Small intestine (tissue), 7 donors: ENCODE data around the gene LSM3. TPM values are rescaled to one million over a fixed set of nuclear protein-coding genes. Genes with fewer than 3 reads are reported as not detected.

ENCODE experiments used
- DNase-seq, 2 donors: peaks; one replicate each; pipeline versions ENCODE4 v3.0.0 to v3.0.0-alpha.2; 2013
- FAIRE-seq: peaks from 2 replicates; lab custom pipeline; 2012; peaks lifted over from hg19 to GRCh38; lab: Jason Lieb, UNC
- H3K27ac ChIP-seq, 3 donors: one replicate each; pipeline ENCODE4 v1.5.1; 2013; ENCODE audit warnings: low read length in 2 of 3, mild to moderate bottlenecking in 2 of 3, control low read depth in 1 of 3, inconsistent platforms in 1 of 3, low read depth in 1 of 3, moderate library complexity in 1 of 3
- H3K27me3 ChIP-seq, 3 donors: one replicate each; pipeline ENCODE4 v1.6.1; 2013; ENCODE audit warnings: low read length in 3 of 3, inconsistent platforms in 1 of 3; ENCODE audit not compliant: control insufficient read depth in 3 of 3, insufficient read depth in 3 of 3
- H3K36me3 ChIP-seq, 3 donors: one replicate each; pipeline ENCODE4 v1.6.1; 2013; ENCODE audit warnings: low read length in 3 of 3, inconsistent platforms in 1 of 3, low read depth in 1 of 3, mild to moderate bottlenecking in 1 of 3, moderate library complexity in 1 of 3; ENCODE audit not compliant: control insufficient read depth in 3 of 3, insufficient read depth in 2 of 3
- H3K4me1 ChIP-seq, 3 donors: one replicate each; pipeline ENCODE4 v1.6.1; 2013; ENCODE audit warnings: low read length in 2 of 3, inconsistent platforms in 1 of 3, low read depth in 1 of 3, mild to moderate bottlenecking in 1 of 3, moderate library complexity in 1 of 3; ENCODE audit not compliant: control insufficient read depth in 3 of 3, insufficient read depth in 2 of 3
- H3K4me3 ChIP-seq, 3 donors: one replicate each; pipeline ENCODE4 v1.5.1; 2013; ENCODE audit warnings: low read length in 3 of 3, control low read depth in 1 of 3, inconsistent platforms in 1 of 3, low read depth in 1 of 3, mild to moderate bottlenecking in 1 of 3, moderate library complexity in 1 of 3
- H3K9me3 ChIP-seq, 2 donors: one replicate each; pipeline ENCODE4 v1.6.1; 2013; ENCODE audit warnings: low read depth in 1 of 2, low read length in 1 of 2; ENCODE audit not compliant: control insufficient read depth in 2 of 2, insufficient read depth in 1 of 2
- WGBS, 3 donors: extraction: QIAGEN DNeasy Blood & Tissue Kit; methylation state at CpG; one replicate each; pipeline ENCODE4 v1.1.7; 2013; 5-methylcytosine and 5-hydroxymethylcytosine counted together
- polyA plus RNA-seq, 4 donors: library from polyadenylated mRNA; stranded (reverse) in 3 of 4; unstranded in 1 of 4; fragments of 200-250 nt in 3 of 4; fragments of 120-200 nt in 1 of 4; gene quantifications; one replicate each; pipeline versions ENCODE4 v1.2.1 to v1.2.3, GENCODE V29; 2013
- donor health status: healthy with polysubstance abuse.
- donor health status: control.
- donor health status: control.
- donor health status: Bipolar disorder and iron deficiency.
- donor health status: healthy.

LSM3 gene
- polyA plus RNA-seq, 4 donors = 12.2 to 18.4 (median 13.6) TPM

DNA sequence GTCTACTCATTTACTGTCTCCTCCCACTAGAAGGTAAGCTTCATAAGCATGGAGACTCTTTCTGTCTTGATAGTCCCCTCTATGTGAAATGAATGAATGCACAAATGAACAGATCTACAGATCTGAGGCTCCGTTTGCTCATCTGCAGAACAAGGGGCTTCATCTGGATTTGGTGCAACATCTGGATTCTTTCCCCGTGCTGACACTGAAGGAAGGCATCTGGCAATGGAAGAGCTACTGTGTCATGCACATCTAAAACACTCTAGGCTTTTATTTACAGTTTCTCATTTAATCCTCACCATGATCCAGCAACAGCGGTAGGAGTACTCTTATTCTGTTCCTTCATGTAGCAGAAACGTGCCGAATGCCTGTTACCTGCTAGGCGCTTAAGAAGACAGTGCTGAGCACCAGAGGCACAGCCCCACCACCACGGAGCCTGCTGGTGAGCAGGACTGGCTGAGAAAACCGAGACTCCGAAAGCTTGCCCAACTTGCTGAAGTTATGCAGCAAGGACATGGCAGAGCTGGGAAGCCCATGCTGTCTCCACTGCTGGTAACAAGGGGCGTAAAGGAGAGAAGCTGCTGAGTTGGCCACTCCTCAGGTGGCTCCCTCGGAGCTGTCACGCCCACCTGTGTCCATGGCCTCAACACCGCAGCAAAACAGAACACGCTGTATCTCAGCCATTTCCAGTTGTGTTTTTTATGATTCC lies 31.1 kb downstream of the LSM3 start:
- Histone ChIP-seq H3K4me1 (peaks cover 10 to 63% (median 20%) of the 10 kb centered on the region in 3 donors), H3K27me3 (no peaks in the 10 kb centered on the region), H3K27ac (peak overlapping the region; percentile 61 to 82 (median 66)), H3K9me3 (peaks cover 0 to 3% of the 10 kb centered on the region in 2 donors), H3K4me3 (no peak overlapping the region), H3K36me3 (no peaks in the 10 kb centered on the region)
- WGBS, 3 donors = 68 to 76% (median 71%) methylated on average over 14 of the region's 14 CpGs
- FAIRE-seq (no peak), DNase-seq (no peak)

DNA sequence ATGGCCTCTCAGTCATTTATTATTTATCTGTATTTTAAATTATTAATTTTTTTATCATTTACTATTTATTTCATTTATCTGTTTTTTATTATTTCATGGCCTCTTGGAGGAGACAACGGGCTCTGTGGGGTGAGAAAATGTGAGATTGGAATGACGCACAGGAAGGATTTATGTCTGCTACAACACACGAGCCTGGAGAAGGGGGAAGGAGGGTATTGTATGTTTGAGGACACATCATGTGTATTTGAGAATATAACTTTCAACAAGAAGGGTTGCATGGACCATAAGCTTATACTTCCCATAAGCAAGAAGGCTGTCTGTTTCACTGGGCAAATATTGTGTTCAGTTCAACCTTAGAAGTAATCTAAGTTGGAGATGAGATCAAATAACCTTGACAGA lies 31.7 kb downstream of the LSM3 start:
- Histone ChIP-seq H3K4me1 (peaks cover 12 to 64% (median 22%) of the 10 kb centered on the region in 3 donors), H3K4me3 (no peak overlapping the region), H3K36me3 (no peaks in the 10 kb centered on the region), H3K9me3 (peaks cover 0 to 3% of the 10 kb centered on the region in 2 donors), H3K27ac (peak overlapping the region in 1 of 3 donors; percentile 66), H3K27me3 (no peaks in the 10 kb centered on the region)
- no peak for DNase-seq
- 57 to 68% (median 61%) methylated on average over 3 of the region's 3 CpGs for WGBS, 3 donors
- no peak for FAIRE-seq

DNA sequence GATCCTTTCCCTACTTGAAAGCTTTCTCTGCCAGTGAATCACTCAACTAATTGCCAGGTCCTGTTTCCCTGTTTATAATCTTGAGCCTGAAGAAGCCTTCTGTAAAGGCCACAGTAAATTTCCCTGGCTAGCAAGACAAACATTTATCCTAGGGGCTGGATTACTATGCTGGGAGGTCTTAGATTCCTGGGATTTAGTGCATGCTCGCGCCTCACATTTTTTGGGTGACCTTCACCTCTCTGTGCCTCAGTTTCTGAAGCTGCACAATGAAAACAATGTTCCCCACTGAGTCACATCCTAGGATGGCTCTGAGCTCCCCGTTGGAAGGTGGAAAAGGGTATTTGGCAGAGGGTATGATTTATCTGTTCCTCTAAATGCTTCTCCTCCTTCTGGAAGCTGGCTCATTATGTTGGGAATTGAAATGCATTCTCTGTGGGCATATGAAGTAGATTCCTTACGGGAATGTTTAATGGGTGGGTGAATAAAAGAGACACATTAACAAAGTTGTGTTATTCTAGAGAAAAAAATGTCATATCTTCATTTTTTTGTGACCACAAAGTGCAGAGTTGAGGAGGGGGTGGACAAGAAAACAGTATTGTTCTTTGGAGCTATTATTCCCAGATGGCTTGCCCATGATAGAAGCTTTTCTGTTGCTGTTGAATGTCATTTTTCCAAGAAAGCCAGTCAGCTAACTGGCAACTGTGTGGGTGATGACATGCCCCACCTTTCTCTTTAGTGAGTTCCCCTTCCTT lies 32.4 kb downstream of the LSM3 start:
- no peaks in the 10 kb centered on the region for H3K36me3 ChIP-seq
- DNase-seq = no peak
- H3K27ac ChIP-seq = peak overlapping the region; percentile 22 to 57 (median 38)
- WGBS, 3 donors = 61 to 74% (median 63%) methylated on average over 4 of the region's 4 CpGs
- peaks cover 0 to 3% of the 10 kb centered on the region in 2 donors for H3K9me3 ChIP-seq
- peaks cover 13 to 70% (median 22%) of the 10 kb centered on the region in 3 donors for H3K4me1 ChIP-seq
- FAIRE-seq = no peak
- no peaks in the 10 kb centered on the region for H3K27me3 ChIP-seq
- no peak overlapping the region for H3K4me3 ChIP-seq

DNA sequence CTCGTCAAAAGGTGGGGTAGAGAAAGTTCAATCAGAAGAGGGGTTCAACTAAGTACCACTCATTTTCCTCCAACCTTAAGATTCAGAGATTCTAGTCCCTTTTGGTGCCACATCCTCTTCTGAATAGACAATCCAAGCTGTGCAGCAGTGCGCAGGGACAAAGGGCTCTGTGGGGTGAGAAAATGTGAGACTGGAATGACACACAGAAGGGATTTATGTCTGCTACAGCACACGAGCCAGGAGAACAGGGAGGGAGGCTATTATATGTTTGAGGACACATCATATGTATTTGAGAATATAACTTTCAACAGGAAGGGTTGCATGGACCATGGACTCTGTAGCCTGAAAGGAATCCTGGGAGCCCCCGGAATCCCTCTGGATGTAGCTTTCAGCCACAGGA lies 33.0 kb downstream of the LSM3 start:
- Histone ChIP-seq H3K4me3 (no peak overlapping the region), H3K27me3 (no peaks in the 10 kb centered on the region), H3K9me3 (peaks cover 0 to 3% of the 10 kb centered on the region in 2 donors), H3K27ac (peak overlapping the region in 1 of 3 donors; percentile 5), H3K36me3 (no peaks in the 10 kb centered on the region), H3K4me1 (peaks cover 13 to 70% (median 22%) of the 10 kb centered on the region in 3 donors)
- 40 to 57% (median 50%) methylated on average over 4 of the region's 4 CpGs for WGBS, 3 donors
- FAIRE-seq (no peak), DNase-seq (no peak)

DNA sequence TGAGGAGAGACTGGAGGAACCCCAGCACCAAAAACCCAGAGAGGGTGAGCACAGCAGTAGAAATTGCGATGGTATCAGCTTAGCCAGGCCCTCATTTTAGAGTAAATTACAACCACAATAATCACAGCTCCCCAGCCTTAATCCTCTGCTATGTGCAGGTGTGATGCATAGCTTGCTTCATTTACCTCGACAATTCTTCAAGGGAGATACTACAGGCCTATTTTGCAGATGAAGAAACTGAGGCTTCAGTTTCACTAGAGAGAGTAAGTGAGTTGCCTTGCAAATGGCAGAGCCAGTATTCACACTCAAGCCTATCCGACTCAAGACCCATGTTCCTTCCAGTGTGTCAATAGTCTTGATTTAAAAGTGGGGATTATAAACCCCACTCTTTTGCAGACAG lies 33.4 kb downstream of the LSM3 start:
- DNase-seq (no peak), FAIRE-seq (no peak)
- Histone ChIP-seq H3K27me3 (no peaks in the 10 kb centered on the region), H3K4me3 (no peak overlapping the region), H3K27ac (no peak overlapping the region), H3K9me3 (peaks cover 0 to 3% of the 10 kb centered on the region in 2 donors), H3K4me1 (peaks cover 13 to 70% (median 22%) of the 10 kb centered on the region in 3 donors), H3K36me3 (no peaks in the 10 kb centered on the region)
- WGBS, 3 donors = 86 to 94% (median 88%) methylated on average over 3 of the region's 3 CpGs

DNA sequence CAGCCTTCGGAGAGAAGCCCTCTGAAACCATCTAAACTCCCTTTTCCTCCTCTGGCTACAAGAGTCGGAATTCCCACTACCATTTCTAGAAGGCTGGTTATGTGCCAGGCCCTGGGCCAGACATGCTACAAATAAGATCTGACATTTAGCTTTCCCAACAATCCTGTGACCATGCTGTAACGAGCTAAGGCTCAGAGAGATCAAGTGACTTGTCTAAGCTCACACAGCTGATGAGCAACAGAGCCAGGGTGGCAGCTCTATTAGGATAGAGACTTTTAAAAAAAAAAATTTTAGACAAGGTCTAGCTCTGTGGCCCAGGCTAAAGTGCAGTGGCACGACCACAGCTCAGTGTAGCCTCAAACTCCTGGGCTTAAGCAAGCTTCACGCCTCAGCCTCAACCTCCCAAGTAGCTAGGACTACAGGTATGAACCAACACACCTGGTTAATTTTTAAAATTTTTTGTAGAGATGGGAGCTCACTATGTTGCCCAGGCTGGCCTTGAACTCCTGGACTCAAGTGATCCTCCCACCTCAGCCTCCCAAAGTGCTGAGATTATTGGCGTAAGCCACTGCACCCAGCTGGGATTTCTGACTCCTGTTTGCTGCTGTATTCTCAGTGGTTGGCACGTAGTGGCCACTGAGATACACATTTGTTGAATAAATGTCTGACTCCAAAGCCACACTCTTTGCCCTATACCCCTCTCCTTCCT lies 34.6 kb downstream of the LSM3 start:
- H3K4me3 ChIP-seq = no peak overlapping the region
- H3K36me3 ChIP-seq = no peaks in the 10 kb centered on the region
- peaks cover 13 to 68% (median 22%) of the 10 kb centered on the region in 3 donors for H3K4me1 ChIP-seq
- DNase-seq (no peak), FAIRE-seq (no peak)
- peaks cover 0 to 3% of the 10 kb centered on the region in 2 donors for H3K9me3 ChIP-seq
- H3K27ac ChIP-seq = no peak overlapping the region
- WGBS, 3 donors = 81 to 93% (median 89%) methylated on average over 7 of the region's 7 CpGs
- H3K27me3 ChIP-seq = no peaks in the 10 kb centered on the region

DNA sequence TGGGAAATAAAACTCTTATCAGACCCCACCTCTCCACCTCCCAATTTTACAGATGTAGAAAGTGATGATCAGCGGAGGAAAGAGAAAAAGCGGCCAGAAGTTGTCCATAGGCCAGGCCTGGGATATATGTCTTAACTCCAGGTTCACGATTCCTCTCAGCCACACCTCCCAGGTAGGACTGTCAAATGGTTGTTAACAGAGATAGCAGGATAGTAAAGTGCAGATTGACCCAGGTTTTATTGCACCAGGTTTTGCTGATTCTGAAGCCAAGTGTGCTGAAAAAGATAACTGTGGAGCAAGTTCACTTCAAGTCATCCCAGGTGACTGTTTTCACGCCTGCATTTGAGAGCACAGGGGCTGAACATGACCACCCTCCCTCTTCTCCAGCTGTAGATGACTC lies 36.1 kb downstream of the LSM3 start:
- peaks cover 13 to 53% (median 19%) of the 10 kb centered on the region in 3 donors for H3K4me1 ChIP-seq
- H3K36me3 ChIP-seq = no peaks in the 10 kb centered on the region
- no peak overlapping the region for H3K4me3 ChIP-seq
- H3K27me3 ChIP-seq = no peaks in the 10 kb centered on the region
- peak overlapping the region in 2 of 3 donors; percentile 16 to 56 for H3K27ac ChIP-seq
- DNase-seq (peak; percentile 83 to 96), FAIRE-seq (no peak)
- WGBS, 3 donors = 42 to 71% (median 42%) methylated on average over 4 of the region's 4 CpGs
- no peaks in the 10 kb centered on the region for H3K9me3 ChIP-seq
